Lower leg skin (tissue), 3 donors: Measurements from ENCODE around the gene ITGA2B.

ENCODE experiments used
- CTCF ChIP-seq, 3 donors: fragments of 450-650 bp; IDR thresholded peaks; one replicate each; pipeline ENCODE4 v1.5.1; 2016; ENCODE audit warnings: antibody characterized with exemption in 3 of 3, mild to moderate bottlenecking in 3 of 3, moderate library complexity in 2 of 3
- POLR2A ChIP-seq, 2 donors: fragments of 450-650 bp; IDR thresholded peaks; one replicate each; pipeline ENCODE4 v1.6.1; 2016 to 2017; ENCODE audit warnings: antibody characterized with exemption in 2 of 2, mild to moderate bottlenecking in 1 of 2, moderate library complexity in 1 of 2

GRCh38 chr17:44385287-44386181 lies 3.9 kb downstream of the ITGA2B start:
- TF ChIP-seq CTCF (IDR thresholded peaks at IDR 0.05) (no peak), POLR2A (IDR thresholded peaks at IDR 0.05) (no peak)
